Esophagus muscularis mucosa (tissue), 4 donors: Measurements from ENCODE around the gene PHACTR1. TPM values are rescaled to one million over a fixed set of nuclear protein-coding genes. Genes with fewer than 3 reads are reported as not detected.

Experiments
- DNase-seq: peaks from one replicate; pipeline ENCODE4 v3.0.0-alpha.2; 2017; ENCODE audit errors: extremely low spot score
- H3K27ac ChIP-seq, 4 donors: fragments of 200-600 bp; sonication (generic); replicated peaks in 1 of 4; 1 replicate in 3 of 4; 2 replicates in 1 of 4; pipeline ENCODE4 v1.5.1; 2016 to 2019; ENCODE audit warnings: mild to moderate bottlenecking in 1 of 4
- H3K27me3 ChIP-seq, 4 donors: fragments of 200-600 bp; sonication (generic); one replicate each; pipeline versions ENCODE4 v1.5.1 to v1.6.0; 2016 to 2019
- H3K36me3 ChIP-seq, 4 donors: fragments of 200-600 bp; sonication (generic); one replicate each; pipeline ENCODE4 v1.5.1; 2016 to 2019
- H3K4me1 ChIP-seq, 4 donors: fragments of 200-600 bp; sonication (generic); one replicate each; pipeline ENCODE4 v1.5.1; 2016 to 2019
- H3K4me3 ChIP-seq, 4 donors: fragments of 200-600 bp; sonication (generic); 1 replicate in 2 of 4; 2 replicates in 2 of 4; pipeline ENCODE4 v1.5.1; 2016 to 2019; ENCODE audit warnings: mild to moderate bottlenecking in 4 of 4, moderate library complexity in 1 of 4
- H3K9me3 ChIP-seq, 4 donors: fragments of 200-600 bp; sonication (generic); 1 replicate in 3 of 4; 2 replicates in 1 of 4; pipeline ENCODE4 v1.5.1; 2016 to 2019
- CTCF ChIP-seq, 3 experiments: fragments of 200-600 bp in 2 of 3; fragments of 450-650 bp in 1 of 3; sonication (generic) in 2 of 3; IDR thresholded peaks; one replicate each; pipeline ENCODE4 v1.5.1; 2017 to 2019; ENCODE audit warnings: antibody characterized with exemption in 3 of 3, mild to moderate bottlenecking in 2 of 3, moderate library complexity in 1 of 3
- EP300 ChIP-seq: sonication (generic); formaldehyde crosslinking; IDR thresholded peaks from one replicate; pipeline ENCODE4 v1.6.1; 2017; ENCODE audit warnings: antibody characterized with exemption
- POLR2A ChIP-seq: fragments of 450-650 bp; IDR thresholded peaks from one replicate; pipeline ENCODE4 v1.6.1; 2017; ENCODE audit warnings: antibody characterized with exemption, moderate library complexity, mild to moderate bottlenecking, low read depth
- POLR2AphosphoS5 ChIP-seq, 2 donors: sonication (generic); formaldehyde crosslinking; IDR thresholded peaks; one replicate each; pipeline ENCODE4 v1.6.1; 2017; ENCODE audit warnings: antibody characterized with exemption in 2 of 2
- WGBS: methylation state at CpG from one replicate; pipeline ENCODE4 v1.1.5; 2018; 5-methylcytosine and 5-hydroxymethylcytosine counted together
- intact Hi-C: fragments of 100-400 bp; cut with DNase I; formaldehyde crosslinking; loops from one replicate; pipeline ENCODE4 v1.15.1; 2023
- total RNA-seq, 4 donors: library from RNA; depleted of rRNA; stranded (reverse); fragments of >200 nt; gene quantifications; one replicate each; pipeline versions ENCODE4 v1.1.0 to v1.2.1, GENCODE V29; 2016

The PHACTR1 gene
- total RNA-seq, 4 donors from 2014 or later = 0.83 to 4.2 (median 3.1) TPM

GRCh38 chr6:13307508-13307995, 591.0 kb downstream of the PHACTR1 start:
- intact Hi-C loops = no loop called here
- 88% methylated on average over 7 of the region's 7 CpGs for WGBS
- H3K36me3 ChIP-seq = peaks cover 0 to 50% (median 26%) of the 10 kb centered on the region in 4 donors
- no peak overlapping the region for H3K4me3 ChIP-seq
- H3K9me3 ChIP-seq = no peaks in the 10 kb centered on the region
- peak; percentile 53 for DNase-seq
- TF ChIP-seq POLR2A (no peak), CTCF (IDR thresholded peaks at IDR 0.05) (no peak), EP300 (no peak)
- no peak overlapping the region for H3K27ac ChIP-seq
- peaks cover 25 to 28% (median 25%) of the 10 kb centered on the region in 4 donors for H3K4me1 ChIP-seq
- H3K27me3 ChIP-seq = no peaks in the 10 kb centered on the region

GRCh38 chr6:13308332-13308731, 591.8 kb downstream of the PHACTR1 start:
- H3K4me3 ChIP-seq = no peak overlapping the region
- WGBS = 89% methylated on average over 1 of the region's 1 CpG
- TF ChIP-seq CTCF (IDR thresholded peaks at IDR 0.05) (no peak), POLR2AphosphoS5 (IDR thresholded peaks at IDR 0.05) (no peak), POLR2A (no peak), EP300 (no peak)
- intact Hi-C loops = no loop called here
- no peaks in the 10 kb centered on the region for H3K9me3 ChIP-seq
- peaks cover 17 to 20% (median 18%) of the 10 kb centered on the region in 4 donors for H3K4me1 ChIP-seq
- no peaks in the 10 kb centered on the region for H3K27me3 ChIP-seq
- H3K36me3 ChIP-seq = peaks cover 2 to 52% (median 27%) of the 10 kb centered on the region in 4 donors
- H3K27ac ChIP-seq = no peak overlapping the region
- peak; percentile 26 for DNase-seq

DNA sequence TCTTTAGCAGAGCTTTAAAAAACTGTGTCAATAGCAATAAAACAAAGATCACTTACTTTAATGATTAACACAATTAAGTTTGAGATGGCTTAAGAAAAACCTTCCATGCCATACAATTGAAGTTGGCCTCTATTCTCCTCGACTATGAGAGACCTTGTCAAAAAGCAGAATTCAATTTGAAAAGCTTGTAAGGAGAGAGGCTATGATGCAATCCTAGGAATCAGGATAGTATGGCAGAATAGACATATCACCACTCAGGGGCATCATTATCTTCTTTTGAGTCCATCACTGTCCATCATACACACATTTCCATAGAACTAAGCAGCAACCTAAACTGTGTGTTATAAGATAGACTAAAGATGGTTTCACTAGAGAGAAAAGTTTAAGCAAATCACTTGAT, 594.6 kb downstream of the PHACTR1 start:
- H3K4me3 ChIP-seq = no peak overlapping the region
- intact Hi-C loops = no loop called here
- no peak overlapping the region for H3K27ac ChIP-seq
- H3K9me3 ChIP-seq = no peaks in the 10 kb centered on the region
- no peak for TF ChIP-seq POLR2AphosphoS5 (IDR thresholded peaks at IDR 0.05)
- TF ChIP-seq EP300 = no peak
- no peak for TF ChIP-seq CTCF (IDR thresholded peaks at IDR 0.05)
- TF ChIP-seq POLR2A = no peak
- WGBS = 0% methylated on average over 1 of the region's 1 CpG
- no peaks in the 10 kb centered on the region for H3K27me3 ChIP-seq
- DNase-seq = no peak
- peaks cover 0 to 5% (median 0%) of the 10 kb centered on the region in 4 donors for H3K4me1 ChIP-seq
- peaks cover 30 to 76% (median 48%) of the 10 kb centered on the region in 4 donors for H3K36me3 ChIP-seq

DNA sequence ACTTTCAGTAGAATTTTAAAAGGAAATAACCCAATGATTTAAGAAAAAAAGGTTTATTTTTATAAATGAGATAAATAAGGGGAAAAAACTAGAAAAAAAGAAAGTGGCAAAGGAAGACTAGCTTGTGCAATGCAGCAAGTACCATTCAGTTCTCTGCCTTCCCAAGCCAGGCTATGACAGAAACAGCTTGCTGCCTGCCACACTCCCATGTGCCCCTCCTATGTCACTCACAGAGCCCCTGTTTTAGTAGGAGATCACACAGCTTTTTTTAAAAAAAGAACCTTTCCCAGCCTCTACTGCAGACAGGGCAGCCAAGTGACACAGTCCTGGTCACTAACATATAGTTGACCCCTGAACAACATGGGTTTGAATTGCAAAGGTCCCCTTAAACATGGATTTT, 598.2 kb downstream of the PHACTR1 start:
- H3K27ac ChIP-seq = no peak overlapping the region
- H3K27me3 ChIP-seq = no peaks in the 10 kb centered on the region
- TF ChIP-seq POLR2AphosphoS5 (IDR thresholded peaks at IDR 0.05) (no peak), EP300 (no peak), POLR2A (no peak), CTCF (IDR thresholded peaks at IDR 0.05) (no peak)
- peak; percentile 55 for DNase-seq
- H3K4me1 ChIP-seq = no peaks in the 10 kb centered on the region
- H3K9me3 ChIP-seq = no peaks in the 10 kb centered on the region
- peaks cover 57 to 87% (median 67%) of the 10 kb centered on the region in 4 donors for H3K36me3 ChIP-seq
- no peak overlapping the region for H3K4me3 ChIP-seq
- intact Hi-C loops = no loop called here

- Histone ChIP-seq H3K36me3 (peaks cover 66 to 92% (median 75%) of the 10 kb centered on the region in 4 donors), H3K9me3 (no peaks in the 10 kb centered on the region), H3K4me3 (no peak overlapping the region), H3K27ac (no peak overlapping the region), H3K27me3 (no peaks in the 10 kb centered on the region), H3K4me1 (no peaks in the 10 kb centered on the region)
- 95% methylated on average over 5 of the region's 5 CpGs for WGBS
- intact Hi-C loops = no loop called here
- peak; percentile 55 for DNase-seq
- TF ChIP-seq POLR2AphosphoS5 (IDR thresholded peaks at IDR 0.05) (no peak), POLR2A (no peak), CTCF (IDR thresholded peaks at IDR 0.05) (no peak), EP300 (no peak)
Observed at GRCh38 chr6:13315896-13316295, 599.3 kb downstream of the PHACTR1 start.
